HG03571 (cell line): ENCODE measurements around the gene MSI2.

ENCODE experiments used
- ATAC-seq: cut with Tn5 transposase; IDR thresholded peaks from one replicate; pipeline ENCODE4 v1.9.1; 2021; ENCODE audit not compliant: unreplicated experiment

Gene MSI2

GRCh38 chr17:57532556-57532955 lies 276.2 kb downstream of the MSI2 start:
- no peak for ATAC-seq

GRCh38 chr17:57532966-57533365 lies 276.6 kb downstream of the MSI2 start:
- no peak for ATAC-seq

GRCh38 chr17:57533684-57534305 lies 277.5 kb downstream of the MSI2 start:
- ATAC-seq = no peak

- no peak for ATAC-seq
These were observed 278.5 kb downstream of the MSI2 start for GRCh38 chr17:57534863-57535248.

GRCh38 chr17:57535249-57535966 lies 279.1 kb downstream of the MSI2 start:
- ATAC-seq = no peak

- ATAC-seq = no peak
These were observed 280.0 kb downstream of the MSI2 start for GRCh38 chr17:57536289-57536688.

- ATAC-seq = no peak
These were observed 280.6 kb downstream of the MSI2 start for GRCh38 chr17:57536789-57537523.

GRCh38 chr17:57537524-57538410 lies 281.4 kb downstream of the MSI2 start:
- no peak for ATAC-seq

- no peak for ATAC-seq
These were observed 282.6 kb downstream of the MSI2 start for GRCh38 chr17:57538736-57539456.

- no peak for ATAC-seq
These were observed 283.4 kb downstream of the MSI2 start for GRCh38 chr17:57539529-57540301.

- no peak for ATAC-seq
These were observed 284.3 kb downstream of the MSI2 start for GRCh38 chr17:57540596-57540995.

GRCh38 chr17:57541049-57541448 lies 284.7 kb downstream of the MSI2 start:
- no peak for ATAC-seq

GRCh38 chr17:57541472-57542394 lies 285.4 kb downstream of the MSI2 start:
- ATAC-seq = no peak

- no peak for ATAC-seq
These were observed 286.2 kb downstream of the MSI2 start for GRCh38 chr17:57542510-57542909.

GRCh38 chr17:57543230-57543629 lies 286.9 kb downstream of the MSI2 start:
- no peak for ATAC-seq

- ATAC-seq = no peak
These were observed 288.1 kb downstream of the MSI2 start for GRCh38 chr17:57544401-57544800.

- ATAC-seq = no peak
These were observed 288.6 kb downstream of the MSI2 start for GRCh38 chr17:57544834-57545463.

GRCh38 chr17:57545731-57546342 lies 289.5 kb downstream of the MSI2 start:
- ATAC-seq = no peak
